Measurements from ENCODE around the gene PSMB1.
"Not testable (repeated sequence)": the region's sequence is repeated elsewhere in the genome, so short reads cannot be mapped to it uniquely, and the experiment has no call there.

PSMB1 gene

GRCh38 chr6:170532867-170533488 is 20.1 kb downstream of the PSMB1 start:
- ChIA-PET CTCF (interaction anchor here (0.9 to 2.0 kb wide), 5 partner anchors 10 to 743 kb away, joined by 3 to 6 read pairs (median 4); no protein-coding TSS in a partner anchor), POLR2A (interaction anchor here (1.1 kb wide), 1 partner anchor 744 kb away, joined by 3 read pairs; no protein-coding TSS in a partner anchor)
- TF ChIP-seq CTCF (IDR thresholded peaks at IDR 0.05; ENCODE audit: insufficient read depth, low read length, missing control alignments): no peak
- no peak for DNase-seq (ENCODE audit: low read depth, low spot score)
- no peak overlapping the region for H3K4me3 ChIP-seq (ENCODE audit: low read depth, low read length)

- peak; percentile 87 for TF ChIP-seq CTCF (IDR thresholded peaks at IDR 0.05; ENCODE audit: insufficient read depth, low read length, missing control alignments)
- no peak for DNase-seq (ENCODE audit: low read depth, low spot score)
- H3K4me3 ChIP-seq (ENCODE audit: low read depth, low read length): no peak overlapping the region
- ChIA-PET CTCF (interaction anchor here (0.6 to 6.9 kb wide), 32 partner anchors 10 to 1637 kb away, joined by 3 to 156 read pairs (median 4); no protein-coding TSS in a partner anchor), POLR2A (no interaction called here)
Observed at GRCh38 chr6:170529839-170530469, 23.2 kb downstream of the PSMB1 start.

- CTCF ChIA-PET: interaction anchor here (1.1 to 6.9 kb wide), 8 partner anchors 8 to 739 kb away, joined by 3 to 156 read pairs (median 34); no protein-coding TSS in a partner anchor
- POLR2A ChIA-PET; DNase-seq (ENCODE audit: low read depth, low spot score); H3K4me3 ChIP-seq (ENCODE audit: low read depth, low read length): not testable (repeated sequence)
Observed at GRCh38 chr6:170527995-170528394, 25.1 kb downstream of the PSMB1 start.

GRCh38 chr6:170525795-170526194 is 27.3 kb downstream of the PSMB1 start:
- TF ChIP-seq CTCF (IDR thresholded peaks at IDR 0.05; ENCODE audit: insufficient read depth, low read length, missing control alignments): no peak
- POLR2A ChIA-PET: interaction anchor here (0.7 kb wide), 1 partner anchor 687 kb away, joined by 3 read pairs; no protein-coding TSS in a partner anchor

GRCh38 chr6:170524172-170524502 is 29.0 kb downstream of the PSMB1 start:
- H3K4me3 ChIP-seq (ENCODE audit: low read depth, low read length): no peak overlapping the region
- POLR2A ChIA-PET: no interaction called here
- no peak for TF ChIP-seq CTCF (IDR thresholded peaks at IDR 0.05; ENCODE audit: insufficient read depth, low read length, missing control alignments)
- CTCF ChIA-PET: interaction anchor here (0.6 to 3.5 kb wide), 5 partner anchors 18 to 734 kb away, joined by 3 to 28 read pairs (median 4); no protein-coding TSS in a partner anchor
- no peak for DNase-seq (ENCODE audit: low read depth, low spot score)

More at GRCh38 chr6:170525795-170526194, 27.3 kb downstream of the PSMB1 start:
- CTCF ChIA-PET: interaction anchor here (0.9 to 6.9 kb wide), 4 partner anchors 9 to 737 kb away, joined by 3 to 156 read pairs (median 31); no protein-coding TSS in a partner anchor
- H3K4me3 ChIP-seq (ENCODE audit: low read depth, low read length): no peak overlapping the region
- DNase-seq (ENCODE audit: low read depth, low spot score): no peak

- ChIA-PET POLR2A (no interaction called here), CTCF (interaction anchor here (0.6 to 3.5 kb wide), 7 partner anchors 10 to 734 kb away, joined by 3 to 28 read pairs (median 4); no protein-coding TSS in a partner anchor)
- no peak for DNase-seq (ENCODE audit: low read depth, low spot score)
- no peak overlapping the region for H3K4me3 ChIP-seq (ENCODE audit: low read depth, low read length)
- TF ChIP-seq CTCF (IDR thresholded peaks at IDR 0.05; ENCODE audit: insufficient read depth, low read length, missing control alignments): no peak
Observed at GRCh38 chr6:170523256-170524171, 29.6 kb downstream of the PSMB1 start.

Data from AG04449 (cell line).